C4-2B (cell line): ENCODE results near the gene KCNJ8.

Experiments used
- CTCF ChIP-seq: fragments of 450-650 bp; conservative IDR thresholded peaks from 2 replicates; pipeline ENCODE4 v1.5.1; 2017; ENCODE audit warnings: mild to moderate bottlenecking
- ZFX ChIP-seq: fragments of 450-650 bp; IDR thresholded peaks from 2 replicates; pipeline ENCODE4 v1.6.1; 2017

DNA sequence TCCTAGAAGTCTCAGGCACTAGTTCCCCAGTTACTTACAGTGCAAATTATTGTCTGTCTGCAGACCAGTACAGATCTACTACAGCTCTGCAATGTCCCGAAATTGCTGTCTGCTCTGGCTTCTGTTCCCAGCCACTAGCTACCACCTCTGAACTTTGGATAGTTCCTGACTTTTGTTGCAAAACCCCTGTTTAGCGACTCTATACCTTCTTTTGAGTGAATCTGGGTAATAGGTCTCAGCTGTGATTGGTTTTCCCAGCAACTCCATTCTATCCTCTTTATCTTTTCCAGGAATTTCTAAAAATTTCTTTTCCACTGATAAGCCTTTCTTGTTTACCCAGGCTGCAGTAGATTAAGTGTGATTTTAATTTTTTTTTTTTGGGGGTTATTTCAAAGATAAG is 16.8 kb downstream of the KCNJ8 start:
- TF ChIP-seq CTCF (no peak), ZFX (no peak)
